ENCODE results near the gene DGKB. TPM values are rescaled to one million over a fixed set of nuclear protein-coding genes. Genes with fewer than 3 reads are reported as not detected.

Gene DGKB
- polyA plus RNA-seq, 1 of the 3 experiments (the other 2 are of a cell fraction), result 2.1 TPM

DNA sequence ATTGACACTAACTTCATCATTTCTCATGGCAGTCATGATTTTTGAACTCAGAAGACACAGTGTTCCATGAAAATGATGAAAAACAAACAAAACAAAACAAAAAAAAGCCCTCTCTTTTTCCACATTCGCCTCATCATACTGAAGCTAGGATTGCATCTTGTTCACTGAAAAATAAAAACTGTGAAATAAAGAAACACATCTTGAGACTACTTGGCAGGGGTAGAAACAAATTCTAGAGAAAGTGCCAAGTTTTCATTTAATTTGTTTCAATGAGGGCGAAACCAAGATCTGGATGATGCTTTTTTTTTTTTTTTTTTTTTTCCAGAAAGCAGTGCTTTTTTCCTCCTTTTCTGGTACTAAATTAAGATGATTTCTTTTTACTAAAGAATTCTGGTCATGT, 562.7 kb downstream of the DGKB start:
- no peaks in the 10 kb centered on the region for H3K79me2 ChIP-seq (ENCODE audit: insufficient read depth)
- WGBS (ENCODE audit: low lambda C conversion rate), result 93% methylated on average over 2 of the region's 2 CpGs
- no peaks in the 10 kb centered on the region for H4K20me1 ChIP-seq (ENCODE audit: insufficient read depth)
- no peaks in the 10 kb centered on the region for H3F3A ChIP-seq (replicated peaks; ENCODE audit: insufficient read depth)
- no peak overlapping the region for H3K4me2 ChIP-seq
- CTCF ChIA-PET, result no interaction called here
- no peak overlapping the region for H2AFZ ChIP-seq (ENCODE audit: low read depth)
- H3K27ac ChIP-seq (ENCODE audit: low read depth in 2 of 2, low read length in 1 of 2), result no peak overlapping the region
- H3K9me2 ChIP-seq, result peaks cover 3% of the 10 kb centered on the region; the same call in 1 of the 2 replicates
- no peak overlapping the region for H3K9ac ChIP-seq
- no peak for TF ChIP-seq YY1 (IDR thresholded peaks at IDR 0.05; ENCODE audit: low read depth)
- no peak for TF ChIP-seq EZH2phosphoT487 (IDR thresholded peaks at IDR 0.05; ENCODE audit: borderline replicate concordance, low read depth)
- no peak for TF ChIP-seq RAD21 (IDR thresholded peaks at IDR 0.05; ENCODE audit: low read length)
- TF ChIP-seq, protein P1, sequence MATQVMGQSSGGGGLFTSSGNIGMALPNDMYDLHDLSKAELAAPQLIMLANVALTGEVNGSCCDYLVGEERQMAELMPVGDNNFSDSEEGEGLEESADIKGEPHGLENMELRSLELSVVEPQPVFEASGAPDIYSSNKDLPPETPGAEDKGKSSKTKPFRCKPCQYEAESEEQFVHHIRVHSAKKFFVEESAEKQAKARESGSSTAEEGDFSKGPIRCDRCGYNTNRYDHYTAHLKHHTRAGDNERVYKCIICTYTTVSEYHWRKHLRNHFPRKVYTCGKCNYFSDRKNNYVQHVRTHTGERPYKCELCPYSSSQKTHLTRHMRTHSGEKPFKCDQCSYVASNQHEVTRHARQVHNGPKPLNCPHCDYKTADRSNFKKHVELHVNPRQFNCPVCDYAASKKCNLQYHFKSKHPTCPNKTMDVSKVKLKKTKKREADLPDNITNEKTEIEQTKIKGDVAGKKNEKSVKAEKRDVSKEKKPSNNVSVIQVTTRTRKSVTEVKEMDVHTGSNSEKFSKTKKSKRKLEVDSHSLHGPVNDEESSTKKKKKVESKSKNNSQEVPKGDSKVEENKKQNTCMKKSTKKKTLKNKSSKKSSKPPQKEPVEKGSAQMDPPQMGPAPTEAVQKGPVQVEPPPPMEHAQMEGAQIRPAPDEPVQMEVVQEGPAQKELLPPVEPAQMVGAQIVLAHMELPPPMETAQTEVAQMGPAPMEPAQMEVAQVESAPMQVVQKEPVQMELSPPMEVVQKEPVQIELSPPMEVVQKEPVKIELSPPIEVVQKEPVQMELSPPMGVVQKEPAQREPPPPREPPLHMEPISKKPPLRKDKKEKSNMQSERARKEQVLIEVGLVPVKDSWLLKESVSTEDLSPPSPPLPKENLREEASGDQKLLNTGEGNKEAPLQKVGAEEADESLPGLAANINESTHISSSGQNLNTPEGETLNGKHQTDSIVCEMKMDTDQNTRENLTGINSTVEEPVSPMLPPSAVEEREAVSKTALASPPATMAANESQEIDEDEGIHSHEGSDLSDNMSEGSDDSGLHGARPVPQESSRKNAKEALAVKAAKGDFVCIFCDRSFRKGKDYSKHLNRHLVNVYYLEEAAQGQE (IDR thresholded peaks at IDR 0.05; ENCODE audit: low read depth, low read length), result no peak
- TF ChIP-seq FOSL2 (IDR thresholded peaks at IDR 0.05; ENCODE audit: borderline replicate concordance, low read depth), result no peak
- no peak for TF ChIP-seq TAF1 (IDR thresholded peaks at IDR 0.05; ENCODE audit: borderline replicate concordance, low read depth, low read length)
- TF ChIP-seq, protein P2, sequence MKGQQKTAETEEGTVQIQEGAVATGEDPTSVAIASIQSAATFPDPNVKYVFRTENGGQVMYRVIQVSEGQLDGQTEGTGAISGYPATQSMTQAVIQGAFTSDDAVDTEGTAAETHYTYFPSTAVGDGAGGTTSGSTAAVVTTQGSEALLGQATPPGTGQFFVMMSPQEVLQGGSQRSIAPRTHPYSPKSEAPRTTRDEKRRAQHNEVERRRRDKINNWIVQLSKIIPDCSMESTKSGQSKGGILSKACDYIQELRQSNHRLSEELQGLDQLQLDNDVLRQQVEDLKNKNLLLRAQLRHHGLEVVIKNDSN (IDR thresholded peaks at IDR 0.05; ENCODE audit: borderline replicate concordance, low read depth), result no peak
- TF ChIP-seq, protein P3, sequence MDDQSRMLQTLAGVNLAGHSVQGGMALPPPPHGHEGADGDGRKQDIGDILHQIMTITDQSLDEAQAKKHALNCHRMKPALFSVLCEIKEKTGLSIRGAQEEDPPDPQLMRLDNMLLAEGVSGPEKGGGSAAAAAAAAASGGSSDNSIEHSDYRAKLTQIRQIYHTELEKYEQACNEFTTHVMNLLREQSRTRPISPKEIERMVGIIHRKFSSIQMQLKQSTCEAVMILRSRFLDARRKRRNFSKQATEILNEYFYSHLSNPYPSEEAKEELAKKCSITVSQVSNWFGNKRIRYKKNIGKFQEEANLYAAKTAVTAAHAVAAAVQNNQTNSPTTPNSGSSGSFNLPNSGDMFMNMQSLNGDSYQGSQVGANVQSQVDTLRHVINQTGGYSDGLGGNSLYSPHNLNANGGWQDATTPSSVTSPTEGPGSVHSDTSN (IDR thresholded peaks at IDR 0.05), result no peak
- no peaks in the 10 kb centered on the region for H3K9me3 ChIP-seq
- H3K4me3 ChIP-seq (ENCODE audit: low read depth in 2 of 2, low read length in 1 of 2), result no peak overlapping the region
- H3K27me3 ChIP-seq (ENCODE audit: insufficient read depth), result no peaks in the 10 kb centered on the region
- H3K4me1 ChIP-seq (ENCODE audit: control insufficient read depth in 1 of 2, insufficient read depth in 2 of 2, low read depth in 1 of 2, low read length in 1 of 2), result no peaks in the 10 kb centered on the region; a peak in 1 of 4 replicates
- POLR2A ChIA-PET, result no interaction called here
- no peak for DNase-seq
- H3K36me3 ChIP-seq (replicated peaks in 1 of 2; ENCODE audit: control insufficient read depth in 1 of 2, insufficient read depth in 2 of 2, low read length in 1 of 2), result no peaks in the 10 kb centered on the region

DNA sequence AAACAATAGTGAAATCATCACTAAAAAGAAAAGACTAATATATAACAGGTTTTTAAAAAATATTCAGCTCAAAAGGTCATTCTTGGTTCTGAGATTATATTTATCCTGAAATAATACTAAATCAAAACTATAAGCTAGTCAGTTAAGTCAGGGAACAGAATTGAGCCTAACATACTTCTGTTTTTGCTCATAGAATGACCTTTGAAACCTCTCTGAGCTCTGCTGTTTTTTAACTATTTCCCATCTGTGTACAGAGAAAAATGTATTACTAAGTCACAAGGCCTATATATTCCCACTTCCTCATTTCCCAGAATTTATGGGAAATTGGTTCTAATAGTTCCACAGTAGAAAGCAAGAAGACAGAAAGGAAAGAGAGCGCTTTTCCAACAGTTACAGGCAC, 566.3 kb downstream of the DGKB start:
- H3K9ac ChIP-seq, result no peak overlapping the region
- H3K79me2 ChIP-seq (ENCODE audit: insufficient read depth), result no peaks in the 10 kb centered on the region
- H2AFZ ChIP-seq (ENCODE audit: low read depth), result no peak overlapping the region
- no peaks in the 10 kb centered on the region; a peak in 1 of 4 replicates for H3K4me1 ChIP-seq (ENCODE audit: control insufficient read depth in 1 of 2, insufficient read depth in 2 of 2, low read depth in 1 of 2, low read length in 1 of 2)
- H3K9me3 ChIP-seq, result no peaks in the 10 kb centered on the region
- ChIA-PET POLR2A (no interaction called here), CTCF (no interaction called here)
- TF ChIP-seq YY1 (IDR thresholded peaks at IDR 0.05; ENCODE audit: low read depth) (no peak), MXI1 (IDR thresholded peaks at IDR 0.05; ENCODE audit: low read depth, low read length) (no peak)
- no peak overlapping the region for H3K27ac ChIP-seq (ENCODE audit: low read depth in 2 of 2, low read length in 1 of 2)
- H3F3A ChIP-seq (replicated peaks; ENCODE audit: insufficient read depth), result no peaks in the 10 kb centered on the region
- H3K4me2 ChIP-seq, result no peak overlapping the region
- no peaks in the 10 kb centered on the region for H4K20me1 ChIP-seq (ENCODE audit: insufficient read depth)
- WGBS (ENCODE audit: low lambda C conversion rate), result 92% methylated on average over 1 of the region's 1 CpG
- no peak overlapping the region for H3K4me3 ChIP-seq (ENCODE audit: low read depth in 2 of 2, low read length in 1 of 2)
- DNase-seq, result no peak
- H3K27me3 ChIP-seq (ENCODE audit: insufficient read depth), result no peaks in the 10 kb centered on the region
- no peaks in the 10 kb centered on the region for H3K36me3 ChIP-seq (replicated peaks in 1 of 2; ENCODE audit: control insufficient read depth in 1 of 2, insufficient read depth in 2 of 2, low read length in 1 of 2)
- no peaks in the 10 kb centered on the region for H3K9me2 ChIP-seq

All from SK-N-SH (cell line).